Measurements from ENCODE around the gene TNFRSF21.
"Not testable (repeated sequence)": the region's sequence is repeated elsewhere in the genome, so short reads cannot be mapped to it uniquely, and the experiment has no call there.

The TNFRSF21 gene

GRCh38 chr6:47321577-47321976, 11.9 kb upstream of the TNFRSF21 start:
- no peaks in the 10 kb centered on the region for H3K27me3 ChIP-seq (ENCODE audit: control insufficient read depth, insufficient read depth, low read length)
- H3K9ac ChIP-seq (ENCODE audit: low read length): no peak overlapping the region
- H3K27ac ChIP-seq (ENCODE audit: low read depth, low read length): no peak overlapping the region
- H3K4me1 ChIP-seq (ENCODE audit: control insufficient read depth, insufficient read depth, low read length): no peaks in the 10 kb centered on the region
- H3K36me3 ChIP-seq (ENCODE audit: control insufficient read depth, insufficient read depth, low read length): no peaks in the 10 kb centered on the region
- peaks cover 5% of the 10 kb centered on the region for H3K9me3 ChIP-seq (ENCODE audit: control insufficient read depth, insufficient read depth, low read depth, low read length)
- no peak overlapping the region for H3K4me3 ChIP-seq (ENCODE audit: low read depth, low read length)

GRCh38 chr6:47319867-47320266, 10.2 kb upstream of the TNFRSF21 start:
- Histone ChIP-seq H3K27me3 (ENCODE audit: control insufficient read depth, insufficient read depth, low read length) (no peaks in the 10 kb centered on the region), H3K4me1 (ENCODE audit: control insufficient read depth, insufficient read depth, low read length) (no peaks in the 10 kb centered on the region), H3K9ac (ENCODE audit: low read length) (no peak overlapping the region), H3K9me3 (ENCODE audit: control insufficient read depth, insufficient read depth, low read depth, low read length) (peaks cover 16% of the 10 kb centered on the region), H3K27ac (ENCODE audit: low read depth, low read length) (no peak overlapping the region), H3K4me3 (ENCODE audit: low read depth, low read length) (no peak overlapping the region), H3K36me3 (ENCODE audit: control insufficient read depth, insufficient read depth, low read length) (no peaks in the 10 kb centered on the region)

- H3K4me1 ChIP-seq (ENCODE audit: control insufficient read depth, insufficient read depth, low read length): no peaks in the 10 kb centered on the region
- H3K27ac ChIP-seq (ENCODE audit: low read depth, low read length): no peak overlapping the region
- peaks cover 16% of the 10 kb centered on the region for H3K9me3 ChIP-seq (ENCODE audit: control insufficient read depth, insufficient read depth, low read depth, low read length)
Measured at GRCh38 chr6:47319382-47319781, 9.7 kb upstream of the TNFRSF21 start.

GRCh38 chr6:47318236-47318989, 8.7 kb upstream of the TNFRSF21 start:
- no peaks in the 10 kb centered on the region for H3K4me1 ChIP-seq (ENCODE audit: control insufficient read depth, insufficient read depth, low read length)

More at GRCh38 chr6:47319382-47319781, 9.7 kb upstream of the TNFRSF21 start:
- Histone ChIP-seq H3K36me3 (ENCODE audit: control insufficient read depth, insufficient read depth, low read length) (no peaks in the 10 kb centered on the region), H3K4me3 (ENCODE audit: low read depth, low read length) (no peak overlapping the region), H3K27me3 (ENCODE audit: control insufficient read depth, insufficient read depth, low read length) (no peaks in the 10 kb centered on the region), H3K9ac (ENCODE audit: low read length) (no peak overlapping the region)

GRCh38 chr6:47315181-47315580, 5.5 kb upstream of the TNFRSF21 start:
- H3K36me3 ChIP-seq (ENCODE audit: control insufficient read depth, insufficient read depth, low read length); H3K4me3 ChIP-seq (ENCODE audit: low read depth, low read length); H3K9ac ChIP-seq (ENCODE audit: low read length); H3K27me3 ChIP-seq (ENCODE audit: control insufficient read depth, insufficient read depth, low read length); H3K4me1 ChIP-seq (ENCODE audit: control insufficient read depth, insufficient read depth, low read length); H3K27ac ChIP-seq (ENCODE audit: low read depth, low read length): not testable (repeated sequence)
- H3K9me3 ChIP-seq (ENCODE audit: control insufficient read depth, insufficient read depth, low read depth, low read length): peaks cover 30% of the 10 kb centered on the region

More at GRCh38 chr6:47318236-47318989, 8.7 kb upstream of the TNFRSF21 start:
- H3K4me3 ChIP-seq (ENCODE audit: low read depth, low read length): no peak overlapping the region
- peaks cover 22% of the 10 kb centered on the region for H3K9me3 ChIP-seq (ENCODE audit: control insufficient read depth, insufficient read depth, low read depth, low read length)
- no peak overlapping the region for H3K9ac ChIP-seq (ENCODE audit: low read length)
- H3K27me3 ChIP-seq (ENCODE audit: control insufficient read depth, insufficient read depth, low read length): no peaks in the 10 kb centered on the region
- H3K36me3 ChIP-seq (ENCODE audit: control insufficient read depth, insufficient read depth, low read length): no peaks in the 10 kb centered on the region
- H3K27ac ChIP-seq (ENCODE audit: low read depth, low read length): no peak overlapping the region

- Histone ChIP-seq H3K27me3 (ENCODE audit: control insufficient read depth, insufficient read depth, low read length) (no peaks in the 10 kb centered on the region), H3K9me3 (ENCODE audit: control insufficient read depth, insufficient read depth, low read depth, low read length) (peaks cover 16% of the 10 kb centered on the region; the same call in 1 of the 2 replicates), H3K36me3 (ENCODE audit: control insufficient read depth, insufficient read depth, low read length) (peaks cover 10% of the 10 kb centered on the region; the same call in 1 of the 2 replicates), H3K27ac (ENCODE audit: low read depth, low read length) (no peak overlapping the region), H3K9ac (ENCODE audit: low read length) (no peak overlapping the region), H3K4me3 (ENCODE audit: low read depth, low read length) (peak overlapping the region; percentile 88; the same call in 1 of the 2 replicates), H3K4me1 (ENCODE audit: control insufficient read depth, insufficient read depth, low read length) (peaks cover 26% of the 10 kb centered on the region)
Measured at GRCh38 chr6:47310131-47310480, 401 bp upstream of the TNFRSF21 start.

GRCh38 chr6:47308552-47309290, 984 bp downstream of the TNFRSF21 start:
- Histone ChIP-seq H3K4me3 (ENCODE audit: low read depth, low read length) (peak overlapping the region; percentile 88), H3K27me3 (ENCODE audit: control insufficient read depth, insufficient read depth, low read length) (no peaks in the 10 kb centered on the region), H3K27ac (ENCODE audit: low read depth, low read length) (peak overlapping the region; percentile 57), H3K9me3 (ENCODE audit: control insufficient read depth, insufficient read depth, low read depth, low read length) (peaks cover 11% of the 10 kb centered on the region; the same call in 1 of the 2 replicates), H3K9ac (ENCODE audit: low read length) (peak overlapping the region; percentile 91), H3K4me1 (ENCODE audit: control insufficient read depth, insufficient read depth, low read length) (peaks cover 30% of the 10 kb centered on the region), H3K36me3 (ENCODE audit: control insufficient read depth, insufficient read depth, low read length) (peaks cover 12% of the 10 kb centered on the region; the same call in 1 of the 2 replicates)

- Histone ChIP-seq H3K27me3 (ENCODE audit: control insufficient read depth, insufficient read depth, low read length) (no peaks in the 10 kb centered on the region), H3K9ac (ENCODE audit: low read length) (peak overlapping the region; percentile 91), H3K27ac (ENCODE audit: low read depth, low read length) (0 out of 2 replicates have a peak overlapping the region, but pooled peaks have one; percentile 57), H3K4me3 (ENCODE audit: low read depth, low read length) (peak overlapping the region; percentile 88), H3K9me3 (ENCODE audit: control insufficient read depth, insufficient read depth, low read depth, low read length) (peaks cover 5% of the 10 kb centered on the region; the same call in 1 of the 2 replicates), H3K36me3 (ENCODE audit: control insufficient read depth, insufficient read depth, low read length) (peaks cover 17% of the 10 kb centered on the region; the same call in 1 of the 2 replicates), H3K4me1 (ENCODE audit: control insufficient read depth, insufficient read depth, low read length) (peaks cover 30% of the 10 kb centered on the region)
Measured at GRCh38 chr6:47308198-47308517, 1.5 kb downstream of the TNFRSF21 start.

GRCh38 chr6:47307362-47308197, 2.1 kb downstream of the TNFRSF21 start:
- Histone ChIP-seq H3K9me3 (ENCODE audit: control insufficient read depth, insufficient read depth, low read depth, low read length) (no peaks in the 10 kb centered on the region), H3K4me1 (ENCODE audit: control insufficient read depth, insufficient read depth, low read length) (peaks cover 30% of the 10 kb centered on the region), H3K36me3 (ENCODE audit: control insufficient read depth, insufficient read depth, low read length) (peaks cover 17% of the 10 kb centered on the region; the same call in 1 of the 2 replicates), H3K27ac (ENCODE audit: low read depth, low read length) (no peak overlapping the region), H3K27me3 (ENCODE audit: control insufficient read depth, insufficient read depth, low read length) (no peaks in the 10 kb centered on the region), H3K4me3 (ENCODE audit: low read depth, low read length) (peak overlapping the region; percentile 88), H3K9ac (ENCODE audit: low read length) (peak overlapping the region; percentile 91)

GRCh38 chr6:47306887-47307286, 2.8 kb downstream of the TNFRSF21 start:
- H3K27me3 ChIP-seq (ENCODE audit: control insufficient read depth, insufficient read depth, low read length): no peaks in the 10 kb centered on the region
- H3K4me3 ChIP-seq (ENCODE audit: low read depth, low read length): peak overlapping the region; percentile 88; the same call in 1 of the 2 replicates
- H3K9ac ChIP-seq (ENCODE audit: low read length): no peak overlapping the region
- H3K4me1 ChIP-seq (ENCODE audit: control insufficient read depth, insufficient read depth, low read length): peaks cover 34% of the 10 kb centered on the region
- H3K36me3 ChIP-seq (ENCODE audit: control insufficient read depth, insufficient read depth, low read length): peaks cover 17% of the 10 kb centered on the region; the same call in 1 of the 2 replicates
- no peaks in the 10 kb centered on the region for H3K9me3 ChIP-seq (ENCODE audit: control insufficient read depth, insufficient read depth, low read depth, low read length)
- H3K27ac ChIP-seq (ENCODE audit: low read depth, low read length): no peak overlapping the region
